ENCODE measurements around the gene MYO10.

DNA sequence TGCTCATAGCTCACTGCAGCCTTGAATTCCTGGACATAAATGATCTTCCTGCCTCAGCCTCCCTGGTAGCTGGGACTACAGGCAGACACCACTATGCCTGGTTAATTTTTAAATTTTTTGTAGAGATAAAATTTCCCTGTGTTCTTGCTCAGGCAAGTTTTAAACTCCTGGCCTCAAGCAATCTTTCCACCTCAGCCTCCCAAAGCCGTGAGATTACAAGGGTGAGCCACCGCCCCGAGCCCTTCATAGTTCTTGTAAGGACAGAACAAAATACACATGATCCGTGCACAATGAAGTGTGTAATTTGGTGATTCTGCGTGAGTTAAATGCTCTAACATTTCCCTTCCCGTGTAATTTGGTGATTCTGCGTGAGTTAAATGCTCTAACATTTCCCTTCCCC lies 27.7 kb upstream of the MYO10 start:
- TF ChIP-seq, protein P1, sequence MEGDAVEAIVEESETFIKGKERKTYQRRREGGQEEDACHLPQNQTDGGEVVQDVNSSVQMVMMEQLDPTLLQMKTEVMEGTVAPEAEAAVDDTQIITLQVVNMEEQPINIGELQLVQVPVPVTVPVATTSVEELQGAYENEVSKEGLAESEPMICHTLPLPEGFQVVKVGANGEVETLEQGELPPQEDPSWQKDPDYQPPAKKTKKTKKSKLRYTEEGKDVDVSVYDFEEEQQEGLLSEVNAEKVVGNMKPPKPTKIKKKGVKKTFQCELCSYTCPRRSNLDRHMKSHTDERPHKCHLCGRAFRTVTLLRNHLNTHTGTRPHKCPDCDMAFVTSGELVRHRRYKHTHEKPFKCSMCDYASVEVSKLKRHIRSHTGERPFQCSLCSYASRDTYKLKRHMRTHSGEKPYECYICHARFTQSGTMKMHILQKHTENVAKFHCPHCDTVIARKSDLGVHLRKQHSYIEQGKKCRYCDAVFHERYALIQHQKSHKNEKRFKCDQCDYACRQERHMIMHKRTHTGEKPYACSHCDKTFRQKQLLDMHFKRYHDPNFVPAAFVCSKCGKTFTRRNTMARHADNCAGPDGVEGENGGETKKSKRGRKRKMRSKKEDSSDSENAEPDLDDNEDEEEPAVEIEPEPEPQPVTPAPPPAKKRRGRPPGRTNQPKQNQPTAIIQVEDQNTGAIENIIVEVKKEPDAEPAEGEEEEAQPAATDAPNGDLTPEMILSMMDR (IDR thresholded peaks at IDR 0.05): no peak
- no peak for TF ChIP-seq POLR2A (IDR thresholded peaks at IDR 0.05)
- no peak for TF ChIP-seq EP300 (IDR thresholded peaks at IDR 0.05)

All from tibial nerve (tissue), 4 donors.